ENCODE results near the gene TBC1D17.

Gene TBC1D17

GRCh38 chr19:49869009-49869483, 8.5 kb upstream of the TBC1D17 start:
- H3K4me3 ChIP-seq (ENCODE audit: low read length): peak overlapping the region; percentile 40
- H3K4me1 ChIP-seq (ENCODE audit: control insufficient read depth, insufficient read depth, low read length): peaks cover 9% of the 10 kb centered on the region
- peak overlapping the region; percentile 80 for H3K27ac ChIP-seq (ENCODE audit: low read depth, low read length)
- no peaks in the 10 kb centered on the region for H3K27me3 ChIP-seq (ENCODE audit: control insufficient read depth, insufficient read depth, low read length)
- no peak overlapping the region for H3K9ac ChIP-seq (ENCODE audit: low read length)
- peaks cover 11% of the 10 kb centered on the region for H3K36me3 ChIP-seq (ENCODE audit: control insufficient read depth, insufficient read depth, low read length)

DNA sequence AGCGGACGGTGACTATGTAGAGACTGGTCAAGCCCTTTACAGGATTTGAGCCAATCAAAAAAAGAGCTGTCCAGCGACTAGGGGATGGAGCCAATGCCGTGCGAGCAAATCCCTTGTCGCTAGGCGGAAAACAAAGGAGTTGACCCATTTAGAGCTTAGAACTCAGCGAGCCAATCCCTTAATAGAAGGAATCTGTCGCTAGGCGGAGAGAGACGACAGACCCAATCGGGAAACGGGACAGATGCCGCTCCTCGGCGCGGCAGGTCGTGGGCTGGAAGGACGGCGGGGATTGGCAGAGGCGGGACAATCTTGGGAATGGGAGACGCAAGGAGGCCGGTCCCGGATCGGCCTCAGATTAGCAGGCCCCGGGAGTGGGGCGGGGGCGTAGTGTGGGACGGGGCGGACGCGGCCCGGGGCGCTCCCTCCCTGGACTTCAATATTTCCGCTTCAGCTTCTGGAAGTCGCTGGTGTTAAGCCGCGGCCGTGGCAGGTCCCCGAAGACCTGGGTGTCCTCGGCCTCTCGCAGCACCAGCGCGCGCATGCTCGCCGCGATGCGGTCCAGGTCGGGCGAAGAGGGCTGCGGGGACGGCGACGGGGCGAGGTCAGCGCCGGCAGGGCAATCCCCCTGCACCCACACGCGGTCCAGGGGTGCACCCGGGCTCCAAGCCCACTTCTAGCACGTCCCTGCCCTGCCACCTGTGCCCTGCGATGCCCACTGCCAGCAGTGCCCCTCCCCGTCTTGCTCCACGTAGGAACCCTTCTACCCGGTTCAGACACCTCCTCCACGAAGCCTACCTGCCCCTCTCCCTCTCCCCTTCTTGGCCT, 7.8 kb upstream of the TBC1D17 start:
- peak overlapping the region; percentile 76 for H3K4me3 ChIP-seq (ENCODE audit: low read length)
- peaks cover 9% of the 10 kb centered on the region for H3K4me1 ChIP-seq (ENCODE audit: control insufficient read depth, insufficient read depth, low read length)
- H3K27ac ChIP-seq (ENCODE audit: low read depth, low read length): peak overlapping the region; percentile 94
- H3K9ac ChIP-seq (ENCODE audit: low read length): peak overlapping the region; percentile 46
- no peaks in the 10 kb centered on the region for H3K27me3 ChIP-seq (ENCODE audit: control insufficient read depth, insufficient read depth, low read length)
- peaks cover 6% of the 10 kb centered on the region for H3K36me3 ChIP-seq (ENCODE audit: control insufficient read depth, insufficient read depth, low read length)

DNA sequence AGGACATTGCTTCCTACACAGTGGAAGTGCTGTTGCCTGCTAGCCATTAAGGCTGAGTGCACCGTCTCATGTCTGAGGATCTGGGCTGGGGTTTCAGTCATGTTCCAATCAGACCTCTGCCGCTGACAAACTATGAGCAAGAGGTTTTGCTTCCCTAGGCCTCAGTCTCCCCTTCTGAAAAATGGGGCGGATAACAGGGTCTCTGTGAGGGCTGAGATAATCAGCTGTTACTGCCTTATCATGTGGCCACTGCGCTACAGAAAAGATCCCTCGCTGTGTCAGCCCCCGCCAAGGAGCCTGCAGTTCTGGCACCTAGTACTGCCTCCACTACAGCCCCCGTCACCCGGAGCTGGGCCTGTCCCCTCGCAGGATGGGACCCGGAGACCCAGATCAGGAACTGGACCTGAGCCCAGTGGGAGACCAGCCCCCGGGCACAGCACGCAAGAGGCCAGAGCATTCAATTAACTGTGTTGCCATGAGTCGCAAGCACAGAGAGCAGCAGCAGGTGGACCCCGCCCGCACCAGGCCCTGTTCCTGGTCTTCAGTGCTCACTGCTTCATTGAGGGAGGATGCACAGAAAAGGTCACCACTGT, 7.1 kb upstream of the TBC1D17 start:
- Histone ChIP-seq H3K27ac (ENCODE audit: low read depth, low read length) (peak overlapping the region; percentile 94), H3K36me3 (ENCODE audit: control insufficient read depth, insufficient read depth, low read length) (peaks cover 3% of the 10 kb centered on the region), H3K27me3 (ENCODE audit: control insufficient read depth, insufficient read depth, low read length) (no peaks in the 10 kb centered on the region), H3K4me1 (ENCODE audit: control insufficient read depth, insufficient read depth, low read length) (peaks cover 11% of the 10 kb centered on the region), H3K9ac (ENCODE audit: low read length) (peak overlapping the region; percentile 46), H3K4me3 (ENCODE audit: low read length) (peak overlapping the region; percentile 76)

DNA sequence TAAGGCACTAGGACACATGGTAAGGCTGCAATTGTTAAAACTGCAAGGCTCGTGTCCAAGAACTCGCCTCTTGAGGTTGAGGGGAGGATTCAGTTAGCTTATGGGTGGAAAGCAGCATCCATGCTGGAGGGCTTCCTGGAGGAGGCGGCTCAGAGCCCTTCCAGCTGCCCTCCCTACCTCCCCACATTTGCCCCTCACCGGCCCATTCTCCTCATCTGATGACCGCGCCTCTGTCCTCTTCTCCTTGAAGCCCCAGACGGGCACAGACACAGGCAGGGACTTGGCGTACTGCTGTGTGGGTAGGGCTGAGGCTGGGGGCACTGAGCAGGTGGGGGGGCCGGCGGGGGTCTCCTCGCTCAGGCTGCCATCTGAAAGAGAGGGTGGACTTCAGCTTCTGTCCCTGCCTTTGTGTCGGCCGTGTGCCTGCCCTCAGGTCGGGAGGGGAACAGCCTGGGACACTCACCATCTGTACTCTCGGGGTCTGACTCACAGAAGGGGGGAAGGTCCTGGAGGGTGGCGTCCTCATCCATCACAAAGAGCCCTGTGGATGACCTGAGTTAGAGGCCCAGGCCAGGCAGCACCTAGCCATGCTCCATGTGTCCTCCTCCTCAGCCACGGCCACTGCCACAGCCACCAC, 6.0 kb upstream of the TBC1D17 start:
- Histone ChIP-seq H3K27ac (ENCODE audit: low read depth, low read length) (no peak overlapping the region), H3K4me3 (ENCODE audit: low read length) (no peak overlapping the region), H3K4me1 (ENCODE audit: control insufficient read depth, insufficient read depth, low read length) (peaks cover 15% of the 10 kb centered on the region), H3K27me3 (ENCODE audit: control insufficient read depth, insufficient read depth, low read length) (no peaks in the 10 kb centered on the region), H3K9ac (ENCODE audit: low read length) (no peak overlapping the region), H3K36me3 (ENCODE audit: control insufficient read depth, insufficient read depth, low read length) (peaks cover 3% of the 10 kb centered on the region)

GRCh38 chr19:49872245-49873128, 5.0 kb upstream of the TBC1D17 start:
- Histone ChIP-seq H3K36me3 (ENCODE audit: control insufficient read depth, insufficient read depth, low read length) (peaks cover 3% of the 10 kb centered on the region), H3K27ac (ENCODE audit: low read depth, low read length) (no peak overlapping the region), H3K4me1 (ENCODE audit: control insufficient read depth, insufficient read depth, low read length) (peaks cover 15% of the 10 kb centered on the region), H3K27me3 (ENCODE audit: control insufficient read depth, insufficient read depth, low read length) (no peaks in the 10 kb centered on the region), H3K9ac (ENCODE audit: low read length) (no peak overlapping the region), H3K4me3 (ENCODE audit: low read length) (no peak overlapping the region)

GRCh38 chr19:49873129-49873521, 4.4 kb upstream of the TBC1D17 start:
- no peak overlapping the region for H3K4me3 ChIP-seq (ENCODE audit: low read length)
- peaks cover 17% of the 10 kb centered on the region for H3K4me1 ChIP-seq (ENCODE audit: control insufficient read depth, insufficient read depth, low read length)
- no peak overlapping the region for H3K9ac ChIP-seq (ENCODE audit: low read length)
- no peak overlapping the region for H3K27ac ChIP-seq (ENCODE audit: low read depth, low read length)
- peaks cover 3% of the 10 kb centered on the region for H3K36me3 ChIP-seq (ENCODE audit: control insufficient read depth, insufficient read depth, low read length)
- H3K27me3 ChIP-seq (ENCODE audit: control insufficient read depth, insufficient read depth, low read length): no peaks in the 10 kb centered on the region

- Histone ChIP-seq H3K27me3 (ENCODE audit: control insufficient read depth, insufficient read depth, low read length) (no peaks in the 10 kb centered on the region), H3K9ac (ENCODE audit: low read length) (no peak overlapping the region), H3K4me3 (ENCODE audit: low read length) (no peak overlapping the region), H3K36me3 (ENCODE audit: control insufficient read depth, insufficient read depth, low read length) (peaks cover 4% of the 10 kb centered on the region), H3K4me1 (ENCODE audit: control insufficient read depth, insufficient read depth, low read length) (peaks cover 17% of the 10 kb centered on the region), H3K27ac (ENCODE audit: low read depth, low read length) (no peak overlapping the region)
Observed at GRCh38 chr19:49873834-49874233, 3.7 kb upstream of the TBC1D17 start.

- no peak overlapping the region for H3K4me3 ChIP-seq (ENCODE audit: low read length)
- no peaks in the 10 kb centered on the region for H3K27me3 ChIP-seq (ENCODE audit: control insufficient read depth, insufficient read depth, low read length)
- no peak overlapping the region for H3K9ac ChIP-seq (ENCODE audit: low read length)
- peaks cover 12% of the 10 kb centered on the region for H3K36me3 ChIP-seq (ENCODE audit: control insufficient read depth, insufficient read depth, low read length)
- no peak overlapping the region for H3K27ac ChIP-seq (ENCODE audit: low read depth, low read length)
- peaks cover 15% of the 10 kb centered on the region for H3K4me1 ChIP-seq (ENCODE audit: control insufficient read depth, insufficient read depth, low read length)
Observed at GRCh38 chr19:49874503-49875157, 2.9 kb upstream of the TBC1D17 start.

- H3K4me3 ChIP-seq (ENCODE audit: low read length): peak overlapping the region; percentile 95
- H3K27me3 ChIP-seq (ENCODE audit: control insufficient read depth, insufficient read depth, low read length): no peaks in the 10 kb centered on the region
- peak overlapping the region; percentile 99 for H3K27ac ChIP-seq (ENCODE audit: low read depth, low read length)
- peak overlapping the region; percentile 85 for H3K9ac ChIP-seq (ENCODE audit: low read length)
- H3K36me3 ChIP-seq (ENCODE audit: control insufficient read depth, insufficient read depth, low read length): peaks cover 14% of the 10 kb centered on the region
- H3K4me1 ChIP-seq (ENCODE audit: control insufficient read depth, insufficient read depth, low read length): peaks cover 12% of the 10 kb centered on the region
Observed at GRCh38 chr19:49875177-49875576, 2.3 kb upstream of the TBC1D17 start.

GRCh38 chr19:49875857-49876421, 1.6 kb upstream of the TBC1D17 start:
- Histone ChIP-seq H3K36me3 (ENCODE audit: control insufficient read depth, insufficient read depth, low read length) (peaks cover 20% of the 10 kb centered on the region), H3K4me3 (ENCODE audit: low read length) (peak overlapping the region; percentile 95), H3K27me3 (ENCODE audit: control insufficient read depth, insufficient read depth, low read length) (no peaks in the 10 kb centered on the region), H3K9ac (ENCODE audit: low read length) (peak overlapping the region; percentile 85), H3K27ac (ENCODE audit: low read depth, low read length) (peak overlapping the region; percentile 99), H3K4me1 (ENCODE audit: control insufficient read depth, insufficient read depth, low read length) (peaks cover 10% of the 10 kb centered on the region)

- Histone ChIP-seq H3K4me3 (ENCODE audit: low read length) (peak overlapping the region; percentile 95), H3K27me3 (ENCODE audit: control insufficient read depth, insufficient read depth, low read length) (no peaks in the 10 kb centered on the region), H3K27ac (ENCODE audit: low read depth, low read length) (peak overlapping the region; percentile 99), H3K4me1 (ENCODE audit: control insufficient read depth, insufficient read depth, low read length) (peaks cover 10% of the 10 kb centered on the region), H3K9ac (ENCODE audit: low read length) (peak overlapping the region; percentile 92), H3K36me3 (ENCODE audit: control insufficient read depth, insufficient read depth, low read length) (peaks cover 21% of the 10 kb centered on the region)
Observed at GRCh38 chr19:49876422-49877019, 981 bp upstream of the TBC1D17 start.

Measured in rectal smooth muscle tissue (tissue), 1 donor.